ENCODE measurements around the gene USF1. TPM values are rescaled to one million over a fixed set of nuclear protein-coding genes. Genes with fewer than 3 reads are reported as not detected.
"Not testable (repeated sequence)": the region's sequence is repeated elsewhere in the genome, so short reads cannot be mapped to it uniquely, and the experiment has no call there.

USF1 gene
- total and polyA plus RNA-seq, 2 donors = 46.7 to 55.9 TPM

- no peak overlapping the region for H3K4me3 ChIP-seq (ENCODE audit: low read depth, low read length)
- DNase-seq (ENCODE audit: extremely low spot score) = no peak
- no peak overlapping the region for H3K27ac ChIP-seq (ENCODE audit: low read depth)
- 74% methylated on average over 9 of the region's 9 CpGs for WGBS
- no peaks in the 10 kb centered on the region for H3K36me3 ChIP-seq (ENCODE audit: insufficient read depth)
- no peaks in the 10 kb centered on the region for H3K4me1 ChIP-seq (ENCODE audit: insufficient read depth)
These were observed 26.2 kb upstream of the USF1 start for GRCh38 chr1:161071886-161072371.

- 86% methylated on average over 4 of the region's 4 CpGs for WGBS
These were observed 25.0 kb upstream of the USF1 start for GRCh38 chr1:161070761-161071160.

GRCh38 chr1:161069731-161070270 lies 24.0 kb upstream of the USF1 start, which contains the start of gene ARHGAP30:
TSS of gene ARHGAP30 (minus strand) at chr1:161069891. CDS start at chr1:161069624, 267 bp downstream.
- DNase-seq (ENCODE audit: extremely low spot score) = no peak
- H3K27ac ChIP-seq (ENCODE audit: low read depth) = no peak within 1 kb of the TSS

More at GRCh38 chr1:161070761-161071160, 25.0 kb upstream of the USF1 start:
- no peaks in the 10 kb centered on the region for H3K36me3 ChIP-seq (ENCODE audit: insufficient read depth)
- no peaks in the 10 kb centered on the region for H3K4me1 ChIP-seq (ENCODE audit: insufficient read depth)
- no peak overlapping the region for H3K4me3 ChIP-seq (ENCODE audit: low read depth, low read length)
- no peak for DNase-seq (ENCODE audit: extremely low spot score)
- H3K27ac ChIP-seq (ENCODE audit: low read depth) = no peak overlapping the region

GRCh38 chr1:161069241-161069640 lies 23.5 kb upstream of the USF1 start:
- peak overlapping the region; percentile 32 for H3K4me3 ChIP-seq (ENCODE audit: low read depth, low read length)
- no peaks in the 10 kb centered on the region for H3K4me1 ChIP-seq (ENCODE audit: insufficient read depth)
- DNase-seq (ENCODE audit: extremely low spot score) = no peak
- H3K36me3 ChIP-seq (ENCODE audit: insufficient read depth) = no peaks in the 10 kb centered on the region
- 75% methylated on average over 9 of the region's 9 CpGs for WGBS
- H3K27ac ChIP-seq (ENCODE audit: low read depth) = no peak overlapping the region

More at GRCh38 chr1:161069731-161070270, 24.0 kb upstream of the USF1 start, which contains the start of gene ARHGAP30:
- 71% methylated on average over 9 of the region's 9 CpGs for WGBS
- Histone ChIP-seq H3K4me3 (ENCODE audit: low read depth, low read length) (peak within 1 kb of the TSS; percentile 32), H3K36me3 (ENCODE audit: insufficient read depth) (no peaks in the 10 kb centered on the region), H3K4me1 (ENCODE audit: insufficient read depth) (no peaks in the 10 kb centered on the region)

GRCh38 chr1:161068306-161069234 lies 22.8 kb upstream of the USF1 start:
- WGBS = 69% methylated on average over 10 of the region's 10 CpGs
- H3K4me3 ChIP-seq (ENCODE audit: low read depth, low read length) = peak overlapping the region; percentile 32
- no peaks in the 10 kb centered on the region for H3K4me1 ChIP-seq (ENCODE audit: insufficient read depth)
- H3K36me3 ChIP-seq (ENCODE audit: insufficient read depth) = no peaks in the 10 kb centered on the region
- DNase-seq (ENCODE audit: extremely low spot score) = no peak
- H3K27ac ChIP-seq (ENCODE audit: low read depth) = peak overlapping the region; percentile 11

GRCh38 chr1:161066694-161067093 lies 20.9 kb upstream of the USF1 start:
- no peaks in the 10 kb centered on the region for H3K4me1 ChIP-seq (ENCODE audit: insufficient read depth)
- WGBS = 65% methylated on average over 3 of the region's 3 CpGs
- H3K4me3 ChIP-seq (ENCODE audit: low read depth, low read length) = no peak overlapping the region
- no peak overlapping the region for H3K27ac ChIP-seq (ENCODE audit: low read depth)
- no peak for DNase-seq (ENCODE audit: extremely low spot score)
- H3K36me3 ChIP-seq (ENCODE audit: insufficient read depth) = no peaks in the 10 kb centered on the region

GRCh38 chr1:161065681-161066080 lies 19.9 kb upstream of the USF1 start:
- H3K27ac ChIP-seq (ENCODE audit: low read depth); H3K4me3 ChIP-seq (ENCODE audit: low read depth, low read length); H3K4me1 ChIP-seq (ENCODE audit: insufficient read depth); DNase-seq (ENCODE audit: extremely low spot score); H3K36me3 ChIP-seq (ENCODE audit: insufficient read depth): not testable (repeated sequence)
- 90% methylated on average over 7 of the region's 7 CpGs for WGBS

GRCh38 chr1:161063936-161064335 lies 18.2 kb upstream of the USF1 start:
- H3K4me3 ChIP-seq (ENCODE audit: low read depth, low read length); DNase-seq (ENCODE audit: extremely low spot score); H3K27ac ChIP-seq (ENCODE audit: low read depth); H3K4me1 ChIP-seq (ENCODE audit: insufficient read depth); H3K36me3 ChIP-seq (ENCODE audit: insufficient read depth): not testable (repeated sequence)
- 56% methylated on average over 6 of the region's 6 CpGs for WGBS

- 95% methylated on average over 4 of the region's 4 CpGs for WGBS
These were observed 15.6 kb upstream of the USF1 start for GRCh38 chr1:161061419-161061818.

GRCh38 chr1:161059293-161059692 lies 13.5 kb upstream of the USF1 start:
- Histone ChIP-seq H3K36me3 (ENCODE audit: insufficient read depth) (no peaks in the 10 kb centered on the region), H3K4me1 (ENCODE audit: insufficient read depth) (no peaks in the 10 kb centered on the region), H3K4me3 (ENCODE audit: low read depth, low read length) (no peak overlapping the region), H3K27ac (ENCODE audit: low read depth) (no peak overlapping the region)
- 84% methylated on average over 6 of the region's 6 CpGs for WGBS
- DNase-seq (ENCODE audit: extremely low spot score) = no peak

More at GRCh38 chr1:161061419-161061818, 15.6 kb upstream of the USF1 start:
- no peaks in the 10 kb centered on the region for H3K36me3 ChIP-seq (ENCODE audit: insufficient read depth)
- H3K27ac ChIP-seq (ENCODE audit: low read depth) = no peak overlapping the region
- no peaks in the 10 kb centered on the region for H3K4me1 ChIP-seq (ENCODE audit: insufficient read depth)
- no peak overlapping the region for H3K4me3 ChIP-seq (ENCODE audit: low read depth, low read length)
- DNase-seq (ENCODE audit: extremely low spot score) = no peak

- WGBS = 79% methylated on average over 7 of the region's 7 CpGs
- no peak overlapping the region for H3K27ac ChIP-seq (ENCODE audit: low read depth)
- no peaks in the 10 kb centered on the region for H3K36me3 ChIP-seq (ENCODE audit: insufficient read depth)
- no peaks in the 10 kb centered on the region for H3K4me1 ChIP-seq (ENCODE audit: insufficient read depth)
- no peak for DNase-seq (ENCODE audit: extremely low spot score)
- no peak overlapping the region for H3K4me3 ChIP-seq (ENCODE audit: low read depth, low read length)
These were observed 9.0 kb upstream of the USF1 start for GRCh38 chr1:161054805-161055204.

- DNase-seq (ENCODE audit: extremely low spot score) = no peak
- Histone ChIP-seq H3K4me3 (ENCODE audit: low read depth, low read length) (no peak overlapping the region), H3K27ac (ENCODE audit: low read depth) (no peak overlapping the region), H3K36me3 (ENCODE audit: insufficient read depth) (no peaks in the 10 kb centered on the region), H3K4me1 (ENCODE audit: insufficient read depth) (no peaks in the 10 kb centered on the region)
- 82% methylated on average over 4 of the region's 4 CpGs for WGBS
These were observed 8.5 kb upstream of the USF1 start for GRCh38 chr1:161054232-161054631.

- Histone ChIP-seq H3K36me3 (ENCODE audit: insufficient read depth) (no peaks in the 10 kb centered on the region), H3K27ac (ENCODE audit: low read depth) (no peak overlapping the region), H3K4me1 (ENCODE audit: insufficient read depth) (no peaks in the 10 kb centered on the region), H3K4me3 (ENCODE audit: low read depth, low read length) (no peak overlapping the region)
- no peak for DNase-seq (ENCODE audit: extremely low spot score)
- WGBS = 71% methylated on average over 3 of the region's 3 CpGs
These were observed 7.1 kb upstream of the USF1 start for GRCh38 chr1:161052899-161053298.

- Histone ChIP-seq H3K4me1 (ENCODE audit: insufficient read depth) (peaks cover 2% of the 10 kb centered on the region), H3K36me3 (ENCODE audit: insufficient read depth) (no peaks in the 10 kb centered on the region), H3K27ac (ENCODE audit: low read depth) (no peak overlapping the region), H3K4me3 (ENCODE audit: low read depth, low read length) (no peak overlapping the region)
- WGBS = 92% methylated on average over 10 of the region's 10 CpGs
- no peak for DNase-seq (ENCODE audit: extremely low spot score)
These were observed 5.4 kb upstream of the USF1 start for GRCh38 chr1:161051219-161051618.

Data from urinary bladder (tissue), 4 donors.